H9 (cell line): ENCODE results near the gene PHF11. TPM values are rescaled to one million over a fixed set of nuclear protein-coding genes. Genes with fewer than 3 reads are reported as not detected.

Experiments used
- DNase-seq: peaks from one replicate; pipeline ENCODE4 v3.0.0-alpha.2; 2017
- H2AFZ ChIP-seq: one replicate; pipeline ENCODE4 v1.6.1; 2013; ENCODE audit warnings: mild to moderate bottlenecking, low read length, control low read depth, moderate library complexity
- H2AK5ac ChIP-seq: 2 replicates; pipeline ENCODE4 v1.6.1; 2013; ENCODE audit warnings: low read length, control low read depth, mixed read lengths; ENCODE audit not compliant: insufficient read length
- H2BK120ac ChIP-seq: one replicate; pipeline ENCODE4 v1.6.1; 2013; ENCODE audit warnings: low read depth, mild to moderate bottlenecking, low read length, control low read depth, inconsistent platforms; ENCODE audit not compliant: poor library complexity, severe bottlenecking
- H2BK12ac ChIP-seq: 2 replicates; pipeline ENCODE4 v1.6.1; 2013; ENCODE audit warnings: low read length, control low read depth, mixed read lengths, low read depth; ENCODE audit not compliant: insufficient read length
- H2BK15ac ChIP-seq: 2 replicates; pipeline ENCODE4 v1.6.1; 2013; ENCODE audit warnings: low read depth, low read length, control low read depth
- H2BK20ac ChIP-seq: one replicate; pipeline ENCODE4 v1.6.1; 2013; ENCODE audit warnings: low read depth, mild to moderate bottlenecking, low read length, control low read depth, inconsistent platforms; ENCODE audit not compliant: poor library complexity, severe bottlenecking
- H2BK5ac ChIP-seq: 2 replicates; pipeline ENCODE4 v1.6.1; 2013; ENCODE audit warnings: low read length, control low read depth, mixed read lengths; ENCODE audit not compliant: insufficient read length
- H3K14ac ChIP-seq: 2 replicates; pipeline ENCODE4 v1.6.1; 2013; ENCODE audit warnings: low read length, control low read depth; ENCODE audit not compliant: insufficient read depth
- H3K18ac ChIP-seq: 2 replicates; pipeline ENCODE4 v1.6.1; 2013; ENCODE audit warnings: low read depth, mild to moderate bottlenecking, mixed read lengths, low read length, control low read depth; ENCODE audit not compliant: insufficient read length
- H3K23ac ChIP-seq: 2 replicates; pipeline ENCODE4 v1.6.1; 2013; ENCODE audit warnings: low read length, control low read depth, mixed read lengths, low read depth; ENCODE audit not compliant: insufficient read length
- H3K23me2 ChIP-seq: 2 replicates; pipeline ENCODE4 v1.6.1; 2013; ENCODE audit warnings: low read depth, mild to moderate bottlenecking, mixed read lengths, low read length, control low read depth; ENCODE audit not compliant: insufficient read length, poor library complexity, severe bottlenecking
- H3K27ac ChIP-seq: 2 replicates; pipeline ENCODE4 v1.5.1; 2013; ENCODE audit warnings: low read length, control low read depth, mixed read lengths, low read depth; ENCODE audit not compliant: insufficient read length
- H3K27me3 ChIP-seq: 2 replicates; pipeline ENCODE4 v1.6.1; 2013; ENCODE audit warnings: low read length, control low read depth, inconsistent platforms; ENCODE audit not compliant: insufficient read depth
- H3K4ac ChIP-seq: 2 replicates; pipeline ENCODE4 v1.6.1; 2013; ENCODE audit warnings: low read depth, mild to moderate bottlenecking, control low read depth, inconsistent platforms, low read length, moderate library complexity
- H3K4me1 ChIP-seq: 2 replicates; pipeline ENCODE4 v1.6.1; 2013; ENCODE audit warnings: low read length, control low read depth, inconsistent platforms; ENCODE audit not compliant: insufficient read depth
- H3K4me2 ChIP-seq: 2 replicates; pipeline ENCODE4 v1.6.1; 2013; ENCODE audit warnings: low read length, control low read depth, mixed read lengths; ENCODE audit not compliant: insufficient read length, insufficient read depth
- H3K56ac ChIP-seq: 2 replicates; pipeline ENCODE4 v1.6.1; 2013; ENCODE audit warnings: low read depth, mild to moderate bottlenecking, mixed read lengths, low read length, control low read depth; ENCODE audit not compliant: insufficient read length
- H3K79me1 ChIP-seq: 2 replicates; pipeline ENCODE4 v1.6.1; 2013; ENCODE audit warnings: low read depth, mild to moderate bottlenecking, moderate library complexity, low read length, control low read depth, inconsistent platforms; ENCODE audit not compliant: insufficient read depth, poor library complexity, severe bottlenecking
- H3K79me2 ChIP-seq: 2 replicates; pipeline ENCODE4 v1.6.1; 2013; ENCODE audit warnings: low read length, control low read depth, inconsistent platforms; ENCODE audit not compliant: insufficient read depth
- H3K9ac ChIP-seq: 2 replicates; pipeline ENCODE4 v1.6.1; 2013; ENCODE audit warnings: low read length, control low read depth, mixed read lengths; ENCODE audit not compliant: insufficient read length; ENCODE audit errors: extremely low read depth
- H3K9me3 ChIP-seq: one replicate; pipeline ENCODE4 v1.6.1; 2013; ENCODE audit warnings: low read depth, low read length, inconsistent platforms; ENCODE audit not compliant: control insufficient read depth
- H3T11ph ChIP-seq: one replicate; pipeline ENCODE4 v1.6.1; 2013; ENCODE audit warnings: mild to moderate bottlenecking, low read length, control low read depth, inconsistent platforms
- H4K20me1 ChIP-seq: one replicate; pipeline ENCODE4 v1.6.1; 2013; ENCODE audit not compliant: control insufficient read depth, insufficient read length, insufficient read depth
- H4K5ac ChIP-seq: 2 replicates; pipeline ENCODE4 v1.6.1; 2013; ENCODE audit warnings: low read depth, mild to moderate bottlenecking, mixed read lengths, low read length, control low read depth; ENCODE audit not compliant: insufficient read length
- H4K8ac ChIP-seq: replicated peaks from 2 replicates; pipeline ENCODE4 v1.6.1; 2013; ENCODE audit warnings: low read length, control low read depth, mixed read lengths, low read depth; ENCODE audit not compliant: insufficient read length
- H4K91ac ChIP-seq: 2 replicates; pipeline ENCODE4 v1.6.1; 2013; ENCODE audit warnings: low read depth, mild to moderate bottlenecking, moderate library complexity, mixed read lengths, low read length, control low read depth; ENCODE audit not compliant: insufficient read length
- H3K27ac Mint-ChIP-seq, 3 experiments: 2 replicates in 2 of 3; 3 replicates in 1 of 3; pipeline ENCODE4 v1.8.0; 2020 to 2021; ENCODE audit warnings: mixed read lengths in 3 of 3, mild to moderate bottlenecking in 1 of 3, moderate library complexity in 1 of 3
- H3K27me3 Mint-ChIP-seq: 2 replicates; pipeline ENCODE4 v1.8.0; 2021; ENCODE audit warnings: low read depth, mild to moderate bottlenecking, moderate library complexity, mixed read lengths
- H3K36me3 Mint-ChIP-seq, 3 experiments: 2 replicates in 2 of 3; 3 replicates in 1 of 3; pipeline ENCODE4 v1.8.0; 2020 to 2021; ENCODE audit warnings: low read depth in 3 of 3, mixed read lengths in 3 of 3; ENCODE audit not compliant: insufficient read depth in 1 of 3
- H3K4me1 Mint-ChIP-seq, 2 experiments: 2 replicates each; pipeline ENCODE4 v1.8.0; 2020; ENCODE audit warnings: mixed read lengths in 2 of 2
- H3K4me3 Mint-ChIP-seq, 2 experiments: 2 replicates in 1 of 2; 3 replicates in 1 of 2; pipeline ENCODE4 v1.8.0; 2020 to 2021; ENCODE audit warnings: mild to moderate bottlenecking in 2 of 2, mixed read lengths in 2 of 2, moderate library complexity in 1 of 2
- H3K9me3 Mint-ChIP-seq, 2 experiments: 2 replicates in 1 of 2; 3 replicates in 1 of 2; pipeline ENCODE4 v1.8.0; 2020; ENCODE audit warnings: mild to moderate bottlenecking in 2 of 2, mixed read lengths in 2 of 2, moderate library complexity in 1 of 2
- CTCF ChIP-seq: fragments of 200-600 bp; sonication (generic); conservative IDR thresholded peaks from 3 replicates; pipeline ENCODE4 v1.8.0; 2021; ENCODE audit warnings: antibody characterized with exemption, mild to moderate bottlenecking
- WGBS: extraction: QIAGEN DNeasy Blood & Tissue Kit; methylation state at CpG from one replicate; pipeline ENCODE4 v1.1.7; 2013; ENCODE audit warnings: missing lambda C conversion rate, low lambda C conversion rate, mixed read lengths; ENCODE audit not compliant: insufficient read length; ENCODE audit errors: extremely low coverage; 5-methylcytosine and 5-hydroxymethylcytosine counted together
- total RNA-seq: library from RNA; stranded (reverse); gene quantifications from 2 replicates; pipeline ENCODE4 v1.2.1, GENCODE V29; 2021

PHF11 gene
- total RNA-seq, 1 experiment from 2014 or later = 13.5 TPM

- Histone ChIP-seq H3T11ph (no peak overlapping the region), H3K27me3 (no peaks in the 10 kb centered on the region), H2BK15ac (no peak overlapping the region), H3K9me3 (no peaks in the 10 kb centered on the region), H3K79me1 (no peaks in the 10 kb centered on the region), H2AK5ac (no peak overlapping the region), H3K27ac (no peak overlapping the region), H2BK5ac (no peak overlapping the region), H3K23ac (no peak overlapping the region), H3K56ac (no peak overlapping the region), H3K9ac (no peak overlapping the region), H2BK12ac (no peak overlapping the region), H2BK20ac (no peak overlapping the region), H3K14ac (no peak overlapping the region), H4K91ac (no peak overlapping the region), H4K8ac (no peak overlapping the region), H3K18ac (no peak overlapping the region), H3K4me1 (no peaks in the 10 kb centered on the region), H3K4me2 (no peak overlapping the region), H2AFZ (no peak overlapping the region), H4K20me1 (no peaks in the 10 kb centered on the region), H3K79me2 (no peaks in the 10 kb centered on the region), H3K23me2 (no peaks in the 10 kb centered on the region), H2BK120ac (no peak overlapping the region), H3K4ac (no peak overlapping the region), H4K5ac (no peak overlapping the region)
- H3K27ac Mint-ChIP-seq = no peak overlapping the region; a peak in 1 of 7 replicates
- H3K4me3 Mint-ChIP-seq = no peak overlapping the region
- DNase-seq = no peak
- peaks cover 1 to 3% of the 10 kb centered on the region in 2 experiments; a peak in 3 of 4 replicates for H3K4me1 Mint-ChIP-seq
- no peak for TF ChIP-seq CTCF
- H3K36me3 Mint-ChIP-seq = peaks cover 0 to 6% (median 0%) of the 10 kb centered on the region in 3 experiments; a peak in 1 of 7 replicates
- H3K27me3 Mint-ChIP-seq = no peaks in the 10 kb centered on the region
- no CpG with 5 or more reads among the region's 9 CpGs for WGBS
- H3K9me3 Mint-ChIP-seq = no peaks in the 10 kb centered on the region; a peak in 1 of 5 replicates
Measured at GRCh38 chr13:49502954-49503353, 7.2 kb downstream of the PHF11 start.
